Trophoblast cell (in vitro differentiated cells and primary cell): ENCODE data around the gene FANCE.
"Not testable (repeated sequence)": the region's sequence is repeated elsewhere in the genome, so short reads cannot be mapped to it uniquely, and the experiment has no call there.

ENCODE experiments used
- DNase-seq, 2 donors: peaks; one replicate each; pipeline ENCODE4 v3.0.0-alpha.2; 2016
- H2AFZ ChIP-seq: 2 replicates; pipeline ENCODE4 v1.6.1; 2013; ENCODE audit warnings: low read length, moderate library complexity, mild to moderate bottlenecking; ENCODE audit not compliant: insufficient read depth, poor library complexity
- H2AK5ac ChIP-seq: 2 replicates; pipeline ENCODE4 v1.6.1; 2013; ENCODE audit warnings: mild to moderate bottlenecking, low read length
- H2BK120ac ChIP-seq: 2 replicates; pipeline ENCODE4 v1.6.1; 2013; ENCODE audit warnings: low read length, mild to moderate bottlenecking, moderate library complexity; ENCODE audit not compliant: insufficient read depth, poor library complexity
- H2BK12ac ChIP-seq: 2 replicates; pipeline ENCODE4 v1.6.1; 2013; ENCODE audit warnings: mild to moderate bottlenecking, low read length, moderate library complexity
- H2BK5ac ChIP-seq: 2 replicates; pipeline ENCODE4 v1.6.1; 2013; ENCODE audit warnings: low read length, low read depth, moderate library complexity, mild to moderate bottlenecking; ENCODE audit not compliant: poor library complexity
- H3K14ac ChIP-seq: 2 replicates; pipeline ENCODE4 v1.6.1; 2013; ENCODE audit warnings: mild to moderate bottlenecking, low read length
- H3K18ac ChIP-seq: 2 replicates; pipeline ENCODE4 v1.6.1; 2013; ENCODE audit warnings: mild to moderate bottlenecking, low read length
- H3K23ac ChIP-seq: 2 replicates; pipeline ENCODE4 v1.6.1; 2013; ENCODE audit warnings: low read length
- H3K27ac ChIP-seq: 2 replicates; pipeline ENCODE4 v1.5.1; 2013; ENCODE audit warnings: low read depth, mild to moderate bottlenecking, inconsistent platforms, low read length, moderate library complexity
- H3K27me3 ChIP-seq: 2 replicates; pipeline ENCODE4 v1.6.1; 2013; ENCODE audit warnings: inconsistent platforms, mild to moderate bottlenecking, low read length, moderate library complexity; ENCODE audit not compliant: insufficient read depth
- H3K36me3 ChIP-seq, 2 experiments: 1 replicate in 1 of 2; 2 replicates in 1 of 2; pipeline ENCODE4 v1.6.1; 2013; ENCODE audit warnings: low read length in 2 of 2, mild to moderate bottlenecking in 2 of 2, moderate library complexity in 1 of 2; ENCODE audit not compliant: insufficient read depth in 2 of 2, control insufficient read depth in 1 of 2
- H3K4ac ChIP-seq: 2 replicates; pipeline ENCODE4 v1.6.1; 2013; ENCODE audit warnings: low read depth, mild to moderate bottlenecking, low read length, moderate library complexity
- H3K4me1 ChIP-seq, 2 experiments: 1 replicate in 1 of 2; 2 replicates in 1 of 2; pipeline ENCODE4 v1.6.1; 2013; ENCODE audit warnings: low read length in 2 of 2, mild to moderate bottlenecking in 2 of 2, moderate library complexity in 1 of 2; ENCODE audit not compliant: insufficient read depth in 2 of 2, control insufficient read depth in 1 of 2
- H3K4me2 ChIP-seq: 2 replicates; pipeline ENCODE4 v1.6.1; 2013; ENCODE audit warnings: inconsistent platforms, mild to moderate bottlenecking, low read length, moderate library complexity
- H3K4me3 ChIP-seq: 2 replicates; pipeline ENCODE4 v1.5.1; 2013; ENCODE audit warnings: mild to moderate bottlenecking, low read depth, low read length, inconsistent platforms
- H3K79me1 ChIP-seq: one replicate; pipeline ENCODE4 v1.6.1; 2013; ENCODE audit warnings: low read length
- H3K79me2 ChIP-seq: 2 replicates; pipeline ENCODE4 v1.6.1; 2013; ENCODE audit warnings: low read length, mild to moderate bottlenecking; ENCODE audit not compliant: control insufficient read depth, insufficient read depth, poor library complexity
- H3K9ac ChIP-seq: 2 replicates; pipeline ENCODE4 v1.6.1; 2013; ENCODE audit warnings: mild to moderate bottlenecking, low read length
- H3K9me3 ChIP-seq: 2 replicates; pipeline ENCODE4 v1.6.1; 2013; ENCODE audit warnings: low read depth, mild to moderate bottlenecking, control low read depth, inconsistent platforms, low read length; ENCODE audit not compliant: insufficient read depth
- H4K12ac ChIP-seq: 2 replicates; pipeline ENCODE4 v1.6.1; 2013; ENCODE audit warnings: low read depth, mild to moderate bottlenecking, low read length, moderate library complexity
- H4K8ac ChIP-seq: 2 replicates; pipeline ENCODE4 v1.6.1; 2013; ENCODE audit warnings: low read depth, mild to moderate bottlenecking, low read length, moderate library complexity
- H4K91ac ChIP-seq: one replicate; pipeline ENCODE4 v1.6.1; 2013; ENCODE audit warnings: low read depth, mild to moderate bottlenecking, low read length, moderate library complexity
- WGBS: extraction: QIAGEN DNeasy Blood & Tissue Kit; methylation state at CpG from one replicate; pipeline ENCODE4 v1.1.7; 2013; ENCODE audit warnings: missing lambda C conversion rate; ENCODE audit not compliant: insufficient read length, insufficient coverage; ENCODE audit errors: extremely low coverage; 5-methylcytosine and 5-hydroxymethylcytosine counted together

Gene FANCE

GRCh38 chr6:35432291-35432690, 19.8 kb upstream of the FANCE start:
- H3K9ac ChIP-seq: no peak overlapping the region
- no peak overlapping the region for H4K91ac ChIP-seq
- no CpG with 5 or more reads among the region's 4 CpGs for WGBS
- no peak overlapping the region for H3K18ac ChIP-seq
- H2BK5ac ChIP-seq: no peak overlapping the region
- no peak overlapping the region for H3K23ac ChIP-seq
- peaks cover 3 to 4% of the 10 kb centered on the region in 2 experiments for H3K4me1 ChIP-seq
- no peak overlapping the region for H2AK5ac ChIP-seq
- no peak overlapping the region for H3K4ac ChIP-seq
- no peak overlapping the region for H3K14ac ChIP-seq
- no peak overlapping the region for H3K4me3 ChIP-seq
- H3K79me1 ChIP-seq: no peaks in the 10 kb centered on the region
- no peak overlapping the region for H2BK12ac ChIP-seq
- H3K36me3 ChIP-seq: peaks cover 5 to 10% of the 10 kb centered on the region in 2 experiments
- no peak overlapping the region for H3K4me2 ChIP-seq
- no peaks in the 10 kb centered on the region for H3K27me3 ChIP-seq
- no peak overlapping the region for H4K12ac ChIP-seq
- H3K9me3 ChIP-seq: peaks cover 13% of the 10 kb centered on the region
- H2AFZ ChIP-seq: no peak overlapping the region
- no peak overlapping the region for H4K8ac ChIP-seq
- H2BK120ac ChIP-seq: no peak overlapping the region
- no peak for DNase-seq
- H3K79me2 ChIP-seq: no peaks in the 10 kb centered on the region
- no peak overlapping the region for H3K27ac ChIP-seq

GRCh38 chr6:35432702-35433101, 19.4 kb upstream of the FANCE start:
- WGBS: no CpG with 5 or more reads among the region's 3 CpGs
- H3K9me3 ChIP-seq: peaks cover 11% of the 10 kb centered on the region
- H3K4me2 ChIP-seq: not testable (repeated sequence)

DNA sequence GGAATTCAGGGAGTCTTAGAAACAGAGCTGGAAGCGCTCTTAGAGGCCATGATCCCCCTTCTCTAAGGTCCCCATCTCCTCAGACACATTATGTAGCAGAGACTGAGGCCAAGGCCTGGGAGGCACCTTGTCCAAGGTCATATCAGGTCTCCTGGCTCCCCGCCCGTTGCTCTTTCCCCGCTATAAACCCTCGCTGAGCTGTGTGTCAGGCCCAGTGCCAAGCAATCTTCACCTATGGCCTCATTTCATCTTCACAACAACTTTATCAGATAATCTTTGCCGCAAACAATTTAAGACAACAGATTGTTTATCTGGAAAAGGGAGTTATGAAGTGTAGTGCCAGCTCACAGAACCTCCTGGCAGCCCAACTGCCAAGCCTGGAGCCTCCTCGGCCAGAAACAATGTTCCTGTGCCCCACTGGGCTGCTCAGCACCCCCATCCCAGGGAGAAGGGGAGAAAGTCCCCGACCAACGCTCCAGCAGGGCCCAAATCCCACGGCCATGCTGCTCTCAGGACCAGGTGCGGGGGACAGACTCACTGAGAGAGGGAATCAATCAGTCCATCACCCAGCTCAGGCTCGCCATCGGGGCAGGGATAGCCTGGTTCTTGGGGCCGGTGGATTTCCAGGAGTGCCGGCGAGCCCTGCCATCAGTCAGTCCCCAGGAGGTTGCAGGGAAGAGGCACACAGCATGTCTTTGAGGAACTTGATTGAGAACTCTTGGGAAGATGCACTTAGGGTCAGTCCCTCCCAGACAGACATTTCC, 16.9 kb upstream of the FANCE start:
- no peak overlapping the region for H4K8ac ChIP-seq
- no peaks in the 10 kb centered on the region for H3K79me1 ChIP-seq
- no peak overlapping the region for H3K23ac ChIP-seq
- H3K36me3 ChIP-seq: no peaks in the 10 kb centered on the region
- H2BK5ac ChIP-seq: no peak overlapping the region
- no peak overlapping the region for H2AK5ac ChIP-seq
- no peak overlapping the region for H3K18ac ChIP-seq
- no peaks in the 10 kb centered on the region for H3K79me2 ChIP-seq
- H2AFZ ChIP-seq: no peak overlapping the region
- no peak overlapping the region for H2BK12ac ChIP-seq
- H3K14ac ChIP-seq: no peak overlapping the region
- H3K4me1 ChIP-seq: peaks cover 3 to 4% of the 10 kb centered on the region in 2 experiments
- no peaks in the 10 kb centered on the region for H3K27me3 ChIP-seq
- no peak overlapping the region for H2BK120ac ChIP-seq
- no peak overlapping the region for H3K4me3 ChIP-seq
- H3K4ac ChIP-seq: no peak overlapping the region
- no peak overlapping the region for H4K91ac ChIP-seq
- no CpG with 5 or more reads among the region's 16 CpGs for WGBS
- H3K4me2 ChIP-seq: no peak overlapping the region
- peak; percentile 12 to 74 for DNase-seq
- no peak overlapping the region for H4K12ac ChIP-seq
- H3K9me3 ChIP-seq: no peaks in the 10 kb centered on the region
- H3K27ac ChIP-seq: no peak overlapping the region
- no peak overlapping the region for H3K9ac ChIP-seq

More at GRCh38 chr6:35432702-35433101, 19.4 kb upstream of the FANCE start:
- not testable (repeated sequence) for H3K9ac ChIP-seq, H4K12ac ChIP-seq, H2AK5ac ChIP-seq, DNase-seq, H3K14ac ChIP-seq, H3K27ac ChIP-seq, H3K23ac ChIP-seq, H3K79me2 ChIP-seq, H2BK12ac ChIP-seq, H3K4ac ChIP-seq, H3K18ac ChIP-seq, H2BK5ac ChIP-seq, H2AFZ ChIP-seq, H3K36me3 ChIP-seq, H4K8ac ChIP-seq, H2BK120ac ChIP-seq, H4K91ac ChIP-seq, H3K27me3 ChIP-seq, H3K4me3 ChIP-seq, H3K79me1 ChIP-seq, H3K4me1 ChIP-seq

DNA sequence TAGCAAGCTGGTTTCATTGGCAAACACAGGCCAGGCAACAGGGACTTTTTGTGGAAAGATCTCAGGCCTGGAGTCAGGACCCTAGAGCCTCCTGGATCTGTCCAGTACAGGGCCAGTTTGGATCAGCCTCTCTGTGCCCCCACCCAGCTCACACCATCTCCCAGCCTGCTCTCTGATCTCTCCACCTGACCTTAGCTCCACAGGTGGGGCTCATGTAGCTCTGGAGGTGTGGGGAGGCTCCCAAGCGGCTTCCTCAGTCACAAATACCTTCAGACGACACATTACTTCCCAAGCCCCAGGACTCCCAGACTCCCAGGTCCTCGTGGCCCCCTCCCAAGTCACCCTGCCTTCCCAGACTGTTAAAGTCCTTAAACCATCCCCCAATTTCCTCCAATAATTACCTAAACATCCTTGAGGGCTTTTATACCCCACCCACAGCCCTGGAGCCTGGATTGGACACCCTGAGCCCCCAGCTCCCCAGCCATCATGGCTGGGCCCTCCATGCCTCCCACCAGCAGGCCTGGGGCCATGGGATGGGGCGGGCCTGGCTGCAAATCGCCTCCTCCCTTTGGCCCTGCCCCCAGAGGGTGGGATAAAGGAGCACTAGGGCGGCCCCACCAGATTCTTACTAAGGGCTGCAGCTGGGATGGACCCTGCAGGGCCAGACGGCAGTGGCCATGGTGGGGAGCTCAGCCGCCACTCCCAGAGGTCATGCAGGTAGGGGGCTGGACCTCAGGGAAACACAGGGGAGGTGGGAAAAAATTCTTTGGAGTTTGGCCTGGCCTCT, 15.9 kb upstream of the FANCE start:
- no peak overlapping the region for H3K23ac ChIP-seq
- no peak overlapping the region for H3K4me2 ChIP-seq
- no peak overlapping the region for H3K18ac ChIP-seq
- no peaks in the 10 kb centered on the region for H3K79me1 ChIP-seq
- H3K14ac ChIP-seq: no peak overlapping the region
- no peak overlapping the region for H2AFZ ChIP-seq
- no peak overlapping the region for H3K9ac ChIP-seq
- no peak overlapping the region for H4K91ac ChIP-seq
- no peaks in the 10 kb centered on the region for H3K9me3 ChIP-seq
- no peak overlapping the region for H4K8ac ChIP-seq
- H3K4me1 ChIP-seq: peaks cover 3 to 4% of the 10 kb centered on the region in 2 experiments
- H4K12ac ChIP-seq: no peak overlapping the region
- H3K27me3 ChIP-seq: no peaks in the 10 kb centered on the region
- no peaks in the 10 kb centered on the region for H3K79me2 ChIP-seq
- H3K4ac ChIP-seq: no peak overlapping the region
- no peak overlapping the region for H3K4me3 ChIP-seq
- DNase-seq: no peak
- no peak overlapping the region for H2AK5ac ChIP-seq
- no peaks in the 10 kb centered on the region for H3K36me3 ChIP-seq
- H2BK12ac ChIP-seq: no peak overlapping the region
- no CpG with 5 or more reads among the region's 8 CpGs for WGBS
- no peak overlapping the region for H2BK5ac ChIP-seq
- H2BK120ac ChIP-seq: no peak overlapping the region
- no peak overlapping the region for H3K27ac ChIP-seq
